ENCODE results near the gene PLEKHB2. TPM values are rescaled to one million over a fixed set of nuclear protein-coding genes. Genes with fewer than 3 reads are reported as not detected.

The PLEKHB2 gene
- total and polyA plus RNA-seq, 7 donors = 17.9 to 81.4 (median 28.8) TPM

GRCh38 chr2:131085646-131086045 lies 19.5 kb upstream of the PLEKHB2 start:
- Histone ChIP-seq H3K36me3 (ENCODE audit: insufficient read depth in 1 of 2, low read depth in 1 of 2) (peaks cover 16 to 63% of the 10 kb centered on the region in 2 donors), H3K27me3 (ENCODE audit: insufficient read depth in 3 of 3, low read length in 2 of 3) (no peaks in the 10 kb centered on the region)

DNA sequence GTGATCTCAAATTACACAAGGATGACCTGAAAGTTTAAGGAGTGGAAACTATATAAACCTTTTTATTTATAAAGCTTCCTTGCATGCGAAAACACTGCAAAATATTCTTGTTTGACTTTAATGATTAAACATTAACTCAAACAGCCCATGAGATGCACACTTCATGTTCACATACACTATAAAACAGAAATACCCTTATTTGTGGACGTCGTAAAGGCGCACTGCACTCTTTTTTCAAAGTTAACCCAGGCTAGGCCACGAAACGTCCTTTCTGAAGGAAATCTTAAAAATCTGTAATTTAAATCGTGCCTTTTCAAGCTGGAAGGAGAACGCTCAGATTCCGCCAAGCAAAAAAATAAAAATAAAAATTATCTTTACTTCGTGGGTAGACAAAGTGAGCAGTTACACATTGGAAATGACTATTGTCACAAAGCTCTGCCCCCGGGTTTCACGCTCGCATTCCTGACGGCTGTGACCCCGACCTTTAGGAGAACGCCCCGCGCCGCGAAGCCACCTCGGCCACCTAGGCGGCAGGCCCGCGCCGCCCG lies 12.6 kb upstream of the PLEKHB2 start:
- Histone ChIP-seq H3K27ac (peak overlapping the region; percentile 95), H3K36me3 (ENCODE audit: insufficient read depth in 1 of 2, low read depth in 1 of 2) (peaks cover 3 to 34% of the 10 kb centered on the region in 2 donors), H3K9me3 (no peaks in the 10 kb centered on the region), H3K4me1 (peaks cover 15% of the 10 kb centered on the region), H3K27me3 (ENCODE audit: insufficient read depth in 3 of 3, low read length in 2 of 3) (no peaks in the 10 kb centered on the region), H3K4me3 (peak overlapping the region; percentile 80)
- ATAC-seq (no peak), DNase-seq (no peak)
- TF ChIP-seq CTCF (IDR thresholded peaks at IDR 0.05) = no peak
- intact Hi-C loops (cut with DNase I) = no loop called here
- WGBS, 3 donors = 2% methylated on average over 24 to 26 of the region's 26 CpGs

More at GRCh38 chr2:131085646-131086045, 19.5 kb upstream of the PLEKHB2 start:
- 46 to 67% (median 61%) methylated on average over 2 of the region's 2 CpGs for WGBS, 3 donors
- intact Hi-C loops (cut with DNase I) = no loop called here
- DNase-seq = no peak
- Histone ChIP-seq H3K27ac (peak overlapping the region; percentile 11), H3K4me1 (peaks cover 17% of the 10 kb centered on the region), H3K9me3 (no peaks in the 10 kb centered on the region), H3K4me3 (no peak overlapping the region)
- peak in 2 of 4 donors; percentile 23 to 31 for ATAC-seq
- no peak for TF ChIP-seq CTCF (IDR thresholded peaks at IDR 0.05)

- DNase-seq (peak; percentile 92 to 94), ATAC-seq (peak; percentile 96 to 97 (median 96))
- Histone ChIP-seq H3K4me3 (peak within 1 kb of the TSS; percentile 80), H3K4me1 (peaks cover 15% of the 10 kb centered on the region), H3K36me3 (ENCODE audit: insufficient read depth in 1 of 2, low read depth in 1 of 2) (peaks cover 0 to 28% of the 10 kb centered on the region in 2 donors), H3K9me3 (no peaks in the 10 kb centered on the region), H3K27me3 (ENCODE audit: insufficient read depth in 3 of 3, low read length in 2 of 3) (no peaks in the 10 kb centered on the region), H3K27ac (peak within 1 kb of the TSS; percentile 95)
- 0% methylated on average over 55 to 107 of the region's 107 CpGs for WGBS, 3 donors
- intact Hi-C loops (cut with DNase I) = no loop called here
- TF ChIP-seq CTCF (IDR thresholded peaks at IDR 0.05) = no peak
Measured at GRCh38 chr2:131093006-131093695, 12.0 kb upstream of the PLEKHB2 start, which contains the start of gene FAM168B. FAM168B (minus strand) TSS chr2:131093460; CDS start chr2:131082646, 10,814 bp downstream.

DNA sequence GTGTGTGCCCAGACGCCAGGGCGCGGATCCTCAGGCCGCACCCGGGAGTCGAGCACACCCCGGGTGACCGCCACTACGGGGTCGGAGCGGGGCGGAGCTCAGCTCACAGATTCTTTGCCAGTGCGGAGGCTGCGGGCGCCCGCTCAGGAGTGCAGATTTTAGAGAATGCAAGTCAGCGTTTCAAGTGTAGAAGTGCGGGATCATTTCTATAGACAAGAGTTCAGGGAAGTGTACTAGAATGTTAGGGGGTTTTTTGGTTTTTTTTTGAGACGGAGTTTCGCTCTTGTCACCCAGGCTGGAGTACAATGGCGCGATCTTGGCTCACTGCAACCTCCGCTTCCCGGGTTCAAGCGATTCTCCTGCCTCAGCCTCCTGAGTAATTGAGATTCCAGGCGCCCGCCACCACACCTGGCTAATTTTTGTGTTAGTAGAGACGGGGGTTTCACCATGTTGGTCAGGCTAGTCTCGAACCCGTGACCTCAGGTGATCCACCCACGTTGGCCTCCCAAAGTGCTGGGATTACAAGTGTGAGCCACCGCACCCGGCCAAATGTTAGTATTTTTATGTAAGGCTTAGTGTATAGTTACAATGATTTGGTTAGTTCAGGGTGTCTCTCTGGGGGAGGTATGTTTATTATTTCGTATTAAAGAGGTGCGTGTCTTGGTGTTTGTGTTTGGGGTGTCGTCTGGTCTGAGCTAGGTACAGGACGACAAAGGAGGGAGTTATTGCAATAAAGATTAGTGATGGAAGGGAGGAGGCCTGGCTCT lies 11.3 kb upstream of the PLEKHB2 start:
- peaks cover 0 to 21% of the 10 kb centered on the region in 2 donors for H3K36me3 ChIP-seq (ENCODE audit: insufficient read depth in 1 of 2, low read depth in 1 of 2)
- H3K27ac ChIP-seq = peak overlapping the region; percentile 95
- intact Hi-C loops (cut with DNase I) = no loop called here
- TF ChIP-seq CTCF (IDR thresholded peaks at IDR 0.05) = no peak
- H3K27me3 ChIP-seq (ENCODE audit: insufficient read depth in 3 of 3, low read length in 2 of 3) = no peaks in the 10 kb centered on the region
- peaks cover 15% of the 10 kb centered on the region for H3K4me1 ChIP-seq
- DNase-seq (peak in 1 of 2 donors; percentile 53), ATAC-seq (peak; percentile 81 to 89 (median 82))
- WGBS, 3 donors = 9% methylated on average over 37 of the region's 37 CpGs
- no peaks in the 10 kb centered on the region for H3K9me3 ChIP-seq
- H3K4me3 ChIP-seq = peak overlapping the region; percentile 80
